ENCODE results near the gene HMGN4. TPM values are rescaled to one million over a fixed set of nuclear protein-coding genes. Genes with fewer than 3 reads are reported as not detected.

Gene HMGN4
- total RNA-seq, 2 donors from 2014 or later: 48.8 to 79.8 TPM

DNA sequence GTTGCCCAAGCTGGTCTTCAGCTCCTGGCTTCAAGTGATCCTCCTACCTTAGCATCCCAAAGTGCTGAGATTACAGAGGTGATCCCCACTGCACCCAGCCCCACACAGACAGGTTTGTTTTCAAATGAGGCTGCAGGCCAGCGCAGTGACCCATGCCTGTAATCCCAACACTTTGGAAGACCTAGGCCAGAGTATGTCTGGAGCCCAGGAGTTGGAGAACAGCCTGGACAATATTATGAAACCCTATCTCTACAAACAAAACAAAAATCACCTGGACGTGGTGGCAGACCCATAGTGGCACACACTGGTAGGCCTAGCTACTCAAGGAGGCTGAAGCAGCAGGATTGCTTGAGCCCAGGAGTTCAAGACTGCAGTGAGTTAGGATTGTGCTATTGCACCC, 8.0 kb upstream of the HMGN4 start:
- TF ChIP-seq, protein P1, sequence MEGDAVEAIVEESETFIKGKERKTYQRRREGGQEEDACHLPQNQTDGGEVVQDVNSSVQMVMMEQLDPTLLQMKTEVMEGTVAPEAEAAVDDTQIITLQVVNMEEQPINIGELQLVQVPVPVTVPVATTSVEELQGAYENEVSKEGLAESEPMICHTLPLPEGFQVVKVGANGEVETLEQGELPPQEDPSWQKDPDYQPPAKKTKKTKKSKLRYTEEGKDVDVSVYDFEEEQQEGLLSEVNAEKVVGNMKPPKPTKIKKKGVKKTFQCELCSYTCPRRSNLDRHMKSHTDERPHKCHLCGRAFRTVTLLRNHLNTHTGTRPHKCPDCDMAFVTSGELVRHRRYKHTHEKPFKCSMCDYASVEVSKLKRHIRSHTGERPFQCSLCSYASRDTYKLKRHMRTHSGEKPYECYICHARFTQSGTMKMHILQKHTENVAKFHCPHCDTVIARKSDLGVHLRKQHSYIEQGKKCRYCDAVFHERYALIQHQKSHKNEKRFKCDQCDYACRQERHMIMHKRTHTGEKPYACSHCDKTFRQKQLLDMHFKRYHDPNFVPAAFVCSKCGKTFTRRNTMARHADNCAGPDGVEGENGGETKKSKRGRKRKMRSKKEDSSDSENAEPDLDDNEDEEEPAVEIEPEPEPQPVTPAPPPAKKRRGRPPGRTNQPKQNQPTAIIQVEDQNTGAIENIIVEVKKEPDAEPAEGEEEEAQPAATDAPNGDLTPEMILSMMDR (conservative IDR thresholded peaks at IDR 0.05): no peak
- Mint-ChIP-seq H3K27me3 (ENCODE audit: insufficient read depth) (no peaks in the 10 kb centered on the region), H3K27ac (no peak overlapping the region), H3K36me3 (ENCODE audit: low read depth) (no peaks in the 10 kb centered on the region), H3K9me3 (no peaks in the 10 kb centered on the region), H3K4me1 (peaks cover 17% of the 10 kb centered on the region), H3K4me3 (no peak overlapping the region)
- no peaks in the 10 kb centered on the region for H3K27me3 ChIP-seq (ENCODE audit: control insufficient read depth, insufficient read depth, low read length, poor library complexity, severe bottlenecking)
- 90 to 92% methylated on average over 2 of the region's 2 CpGs for WGBS, 2 experiments (ENCODE audit: insufficient coverage in 1 of 2, insufficient read length in 1 of 2)
- no peak overlapping the region for H3K4me3 ChIP-seq (ENCODE audit: low read length)
- no peaks in the 10 kb centered on the region for H3K9me3 ChIP-seq (ENCODE audit: control insufficient read depth, low read length)
- no peak for DNase-seq
- H3K9ac ChIP-seq (ENCODE audit: extremely low read depth, low read length, poor library complexity, severe bottlenecking): no peak overlapping the region
- peaks cover 9% of the 10 kb centered on the region for H3K4me1 ChIP-seq (ENCODE audit: control insufficient read depth, insufficient read depth, low read length)
- H3K27ac ChIP-seq (ENCODE audit: low read depth, low read length): no peak overlapping the region
- H3K36me3 ChIP-seq (ENCODE audit: control insufficient read depth, insufficient read depth, low read length): no peaks in the 10 kb centered on the region

DNA sequence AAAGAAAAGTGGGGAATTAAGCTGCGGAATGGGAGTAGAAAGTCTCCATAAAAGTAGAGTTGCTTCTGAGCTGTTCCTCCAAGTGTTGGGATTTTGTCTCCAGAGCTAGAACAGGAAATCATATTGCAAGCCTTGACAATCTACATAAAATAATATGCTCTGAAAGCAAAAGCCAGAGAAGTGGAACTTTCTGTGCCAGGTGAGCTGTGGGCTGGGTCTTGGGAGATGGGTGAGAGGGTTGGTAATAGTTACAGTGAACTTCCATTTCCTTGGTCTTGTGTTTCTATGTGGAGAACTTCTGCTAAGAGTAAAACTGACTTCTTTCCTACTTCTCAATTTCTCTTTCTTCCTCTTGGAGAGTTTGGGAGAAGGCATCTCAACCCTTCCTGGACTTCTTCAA, 6.3 kb upstream of the HMGN4 start:
- Mint-ChIP-seq H3K36me3 (ENCODE audit: low read depth) (no peaks in the 10 kb centered on the region), H3K4me1 (peaks cover 24% of the 10 kb centered on the region), H3K4me3 (no peak overlapping the region), H3K27me3 (ENCODE audit: insufficient read depth) (no peaks in the 10 kb centered on the region), H3K27ac (no peak overlapping the region), H3K9me3 (no peaks in the 10 kb centered on the region)
- Histone ChIP-seq H3K36me3 (ENCODE audit: control insufficient read depth, insufficient read depth, low read length) (no peaks in the 10 kb centered on the region), H3K9ac (ENCODE audit: extremely low read depth, low read length, poor library complexity, severe bottlenecking) (no peak overlapping the region), H3K9me3 (ENCODE audit: control insufficient read depth, low read length) (no peaks in the 10 kb centered on the region), H3K4me3 (ENCODE audit: low read length) (no peak overlapping the region), H3K27me3 (ENCODE audit: control insufficient read depth, insufficient read depth, low read length, poor library complexity, severe bottlenecking) (no peaks in the 10 kb centered on the region), H3K27ac (ENCODE audit: low read depth, low read length) (no peak overlapping the region), H3K4me1 (ENCODE audit: control insufficient read depth, insufficient read depth, low read length) (peaks cover 9% of the 10 kb centered on the region)
- 100% methylated on average over 1 of the region's 1 CpG; no CpG with 5 or more reads in 1 of the 2 experiments for WGBS, 2 experiments (ENCODE audit: insufficient coverage in 1 of 2, insufficient read length in 1 of 2)
- no peak for DNase-seq
- TF ChIP-seq, protein P1 (conservative IDR thresholded peaks at IDR 0.05): no peak

GRCh38 chr6:26532699-26533531, 5.3 kb upstream of the HMGN4 start:
- H3K27me3 ChIP-seq (ENCODE audit: control insufficient read depth, insufficient read depth, low read length, poor library complexity, severe bottlenecking): no peaks in the 10 kb centered on the region
- TF ChIP-seq, protein P1 (conservative IDR thresholded peaks at IDR 0.05): no peak
- H3K9me3 Mint-ChIP-seq: no peaks in the 10 kb centered on the region

More at GRCh38 chr6:26532699-26533531, 5.3 kb upstream of the HMGN4 start:
- Histone ChIP-seq H3K4me3 (ENCODE audit: low read length) (peak overlapping the region; percentile 98), H3K27ac (ENCODE audit: low read depth, low read length) (peak overlapping the region; percentile 71), H3K36me3 (ENCODE audit: control insufficient read depth, insufficient read depth, low read length) (no peaks in the 10 kb centered on the region), H3K9ac (ENCODE audit: extremely low read depth, low read length, poor library complexity, severe bottlenecking) (peak overlapping the region; percentile 82), H3K4me1 (ENCODE audit: control insufficient read depth, insufficient read depth, low read length) (peaks cover 9% of the 10 kb centered on the region), H3K9me3 (ENCODE audit: control insufficient read depth, low read length) (no peaks in the 10 kb centered on the region)
- H3K4me1 Mint-ChIP-seq: peaks cover 24% of the 10 kb centered on the region
- H3K4me3 Mint-ChIP-seq: peak overlapping the region; percentile 83
- H3K27ac Mint-ChIP-seq: peak overlapping the region; percentile 94
- WGBS, 2 experiments (ENCODE audit: insufficient coverage in 1 of 2, insufficient read length in 1 of 2): 2 to 4% methylated on average over 11 to 28 of the region's 28 CpGs
- DNase-seq: peak; percentile 97
- no peaks in the 10 kb centered on the region for H3K27me3 Mint-ChIP-seq (ENCODE audit: insufficient read depth)
- no peaks in the 10 kb centered on the region for H3K36me3 Mint-ChIP-seq (ENCODE audit: low read depth)
